Posterior cingulate gyrus (tissue), 11 donors: ENCODE data around the gene GNAQ.

Source experiments
- DNase-seq, 10 donors: peaks; one replicate each; pipeline versions ENCODE4 v3.0.0 to v3.0.0-alpha.2; 2020 to 2021; ENCODE audit warnings: mixed read lengths in 3 of 10
- intact Hi-C: fragments of 100-400 bp; cut with DNase I; formaldehyde crosslinking; loops from one replicate; pipeline ENCODE4 v1.15.1; 2023

The GNAQ gene

DNA sequence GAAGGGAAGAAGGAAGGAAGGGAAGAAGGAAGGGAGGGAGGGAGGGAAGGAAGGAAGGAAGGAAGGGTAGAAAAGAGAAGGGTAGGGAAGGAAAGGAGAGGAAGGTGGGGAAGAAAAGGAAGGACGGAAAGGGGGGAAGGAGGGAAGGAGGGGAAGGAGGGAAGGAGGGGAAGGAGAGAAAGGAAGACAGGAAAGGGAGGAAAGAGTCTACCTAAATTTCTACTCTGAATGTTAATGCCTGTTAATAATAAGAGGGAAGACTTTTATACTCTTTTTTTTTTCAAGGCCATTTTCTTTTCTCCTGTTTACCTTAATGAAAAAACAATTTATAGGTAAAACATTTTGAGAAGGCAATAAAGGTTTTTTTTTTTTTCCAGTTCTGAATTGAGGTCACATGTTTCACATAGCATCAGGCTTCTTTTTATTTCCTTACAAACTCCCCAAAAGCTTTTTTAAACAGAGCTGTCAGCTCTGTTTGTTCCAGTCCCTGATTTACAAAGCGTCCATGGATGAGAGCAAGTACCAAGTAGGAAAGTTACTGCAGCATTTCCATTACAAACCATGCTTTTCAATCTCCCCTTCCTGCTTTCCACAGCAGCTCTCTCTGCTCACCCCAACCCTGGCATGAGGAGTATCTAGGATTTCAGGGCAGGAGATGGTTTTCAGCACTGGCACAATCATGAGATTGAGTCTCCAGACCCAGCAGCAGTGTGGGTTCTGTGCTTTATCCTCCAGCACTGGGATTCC, 173.9 kb downstream of the GNAQ start:
- intact Hi-C loops, result no loop called here
- no peak for DNase-seq

- no peak for DNase-seq
- intact Hi-C loops, result no loop called here
Measured at GRCh38 chr9:77856615-77857014, 175.0 kb downstream of the GNAQ start.

DNA sequence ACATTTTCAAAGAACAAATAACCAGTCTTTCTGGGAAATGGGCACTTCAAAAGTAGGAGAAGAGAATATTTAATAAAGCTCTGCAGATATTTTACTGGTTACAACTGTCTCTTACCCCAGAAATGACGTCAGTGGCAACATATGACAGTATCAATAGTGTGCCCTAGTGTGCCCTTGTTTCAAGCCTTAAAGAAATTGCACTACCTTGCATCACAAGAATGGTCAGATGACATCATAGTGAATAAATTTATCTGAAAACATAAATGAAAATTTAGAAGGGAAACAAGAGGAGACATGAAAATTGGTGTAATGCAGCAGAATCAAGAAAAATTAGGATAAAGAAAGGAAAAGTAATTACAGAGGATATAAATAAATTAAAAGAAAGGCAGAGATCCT, 176.7 kb downstream of the GNAQ start:
- intact Hi-C loops, result no loop called here

DNA sequence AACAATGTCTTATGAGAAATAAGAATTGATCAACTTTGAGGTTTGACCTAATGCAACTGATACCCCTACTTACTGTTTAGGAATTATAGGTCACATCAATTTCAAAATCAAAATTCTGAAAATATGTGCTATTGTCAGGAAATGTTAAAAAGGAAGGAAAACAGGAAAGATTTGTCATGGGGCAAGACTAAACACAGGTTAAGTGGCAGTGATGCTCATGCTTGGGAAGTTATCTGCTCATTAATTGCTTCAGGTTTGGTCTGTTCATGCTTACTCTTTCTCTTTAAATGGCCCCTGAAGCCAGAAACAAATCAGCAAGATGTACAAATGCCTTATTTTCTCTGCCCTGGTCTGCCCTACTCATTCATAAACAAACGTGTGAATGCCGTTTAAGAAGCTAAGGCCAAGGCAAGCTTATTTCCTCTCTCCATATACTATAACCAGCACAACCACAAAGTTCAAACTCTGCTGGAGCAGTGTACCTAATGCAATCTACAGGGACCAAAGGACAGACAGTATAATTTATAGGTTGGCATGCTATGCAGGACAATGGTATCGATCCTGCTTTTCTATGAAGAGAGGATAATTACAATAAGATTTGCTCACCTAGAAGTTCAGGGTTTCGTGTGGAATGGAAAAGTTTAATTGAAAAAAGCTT, 177.2 kb downstream of the GNAQ start:
- no peak for DNase-seq
- intact Hi-C loops, result no loop called here

More for the DNA sequence above, 176.7 kb downstream of the GNAQ start:
- no peak for DNase-seq

DNA sequence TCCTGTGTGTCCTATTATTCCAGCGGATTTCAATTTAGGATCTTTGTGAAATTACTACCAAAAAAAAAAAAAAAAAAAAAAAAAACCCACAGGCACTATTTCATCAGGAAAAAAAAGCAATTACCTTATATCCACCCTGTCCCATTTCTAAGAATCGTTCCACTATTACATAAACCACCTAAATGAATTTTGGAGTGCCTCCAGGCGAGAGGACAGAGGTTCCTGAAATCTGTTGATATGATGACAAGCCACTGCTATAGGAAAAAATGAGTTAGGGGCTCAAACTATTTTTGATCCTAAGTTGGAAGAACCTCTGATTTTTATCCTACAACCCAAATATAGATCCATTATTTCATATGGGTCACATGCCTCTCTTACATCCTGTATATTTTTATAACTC, 177.9 kb downstream of the GNAQ start:
- no peak for DNase-seq
- intact Hi-C loops, result no loop called here

- intact Hi-C loops, result no loop called here
- DNase-seq, result no peak
Measured at GRCh38 chr9:77851882-77852595, 179.6 kb downstream of the GNAQ start.

- DNase-seq, result peak in 7 of 10 donors; percentile 29 to 91 (median 43)
- intact Hi-C loops, result loop anchor here (5.0 to 10.0 kb wide), 3 partner anchors 126 to 366 kb away; no protein-coding TSS in a partner anchor
Measured at GRCh38 chr9:77848897-77849296, 182.7 kb downstream of the GNAQ start.

- intact Hi-C loops, result loop anchor here (5.0 to 10.0 kb wide), 3 partner anchors 126 to 366 kb away; no protein-coding TSS in a partner anchor
- peak; percentile 17 to 86 (median 50) for DNase-seq
Measured at GRCh38 chr9:77848404-77848803, 183.2 kb downstream of the GNAQ start.

DNA sequence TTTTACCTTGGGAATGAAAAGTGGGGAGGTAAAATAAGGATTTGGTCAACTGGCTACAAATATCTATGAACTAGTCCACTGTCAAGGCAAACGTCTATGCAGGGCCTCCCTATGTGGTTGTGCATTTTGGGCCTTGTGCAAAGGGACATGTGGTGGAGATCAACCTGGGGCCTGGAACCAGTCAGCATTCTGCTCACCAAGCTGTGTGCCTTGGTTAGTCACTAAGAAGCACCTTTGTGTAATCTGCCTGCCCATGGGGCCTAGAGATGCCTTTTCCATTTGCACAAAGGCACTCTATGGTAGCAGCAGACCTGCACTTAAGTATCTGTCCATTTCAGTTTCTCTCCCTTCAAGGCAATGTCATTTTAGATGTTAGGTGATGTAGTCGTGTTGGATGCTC, 184.0 kb downstream of the GNAQ start:
- no peak for DNase-seq
- intact Hi-C loops, result loop anchor here (5.0 to 10.0 kb wide), 3 partner anchors 127 to 367 kb away; no protein-coding TSS in a partner anchor

DNA sequence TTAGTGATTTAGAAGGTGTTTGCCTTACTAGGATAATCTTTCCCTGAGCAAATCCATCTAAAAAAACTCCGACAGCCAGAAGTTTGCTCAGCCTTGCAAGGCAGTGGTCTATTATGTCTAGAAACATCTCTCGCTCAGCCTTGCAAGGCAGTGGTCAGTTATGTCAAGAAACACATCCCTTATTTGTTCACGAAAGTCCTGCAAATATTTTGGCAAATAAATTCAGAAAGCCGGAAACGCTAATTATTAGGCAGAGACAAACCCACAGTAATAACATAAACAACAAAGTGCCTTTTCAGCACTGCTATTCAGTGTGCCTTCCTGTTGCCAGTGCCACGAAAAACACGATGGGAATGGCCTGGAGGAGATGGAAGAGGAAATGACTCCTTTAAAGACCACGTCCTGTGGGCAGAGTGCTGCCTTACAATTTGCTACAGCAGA, 184.5 kb downstream of the GNAQ start:
- intact Hi-C loops, result loop anchor here (5.0 to 10.0 kb wide), 3 partner anchors 128 to 368 kb away; no protein-coding TSS in a partner anchor
- DNase-seq, result no peak

- intact Hi-C loops, result loop anchor here (10.0 kb wide), 2 partner anchors 130 to 370 kb away; no protein-coding TSS in a partner anchor
- DNase-seq, result no peak
Measured at GRCh38 chr9:77844415-77844814, 187.2 kb downstream of the GNAQ start.

DNA sequence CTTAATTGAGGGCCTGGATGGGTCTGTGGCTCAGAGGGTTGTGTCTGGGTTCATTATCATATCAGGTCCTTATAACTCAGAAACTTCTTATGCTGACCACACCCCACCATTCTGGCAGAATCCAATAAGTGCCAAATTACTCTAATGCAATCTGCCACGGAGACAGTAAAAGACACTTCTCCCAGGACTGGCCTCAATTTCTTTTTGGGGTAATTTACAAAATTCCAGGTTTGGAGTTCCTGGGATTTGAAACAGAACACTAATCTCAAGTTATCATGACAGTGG, 187.8 kb downstream of the GNAQ start:
- no peak for DNase-seq
- intact Hi-C loops, result loop anchor here (10.0 kb wide), 2 partner anchors 131 to 371 kb away; no protein-coding TSS in a partner anchor

DNA sequence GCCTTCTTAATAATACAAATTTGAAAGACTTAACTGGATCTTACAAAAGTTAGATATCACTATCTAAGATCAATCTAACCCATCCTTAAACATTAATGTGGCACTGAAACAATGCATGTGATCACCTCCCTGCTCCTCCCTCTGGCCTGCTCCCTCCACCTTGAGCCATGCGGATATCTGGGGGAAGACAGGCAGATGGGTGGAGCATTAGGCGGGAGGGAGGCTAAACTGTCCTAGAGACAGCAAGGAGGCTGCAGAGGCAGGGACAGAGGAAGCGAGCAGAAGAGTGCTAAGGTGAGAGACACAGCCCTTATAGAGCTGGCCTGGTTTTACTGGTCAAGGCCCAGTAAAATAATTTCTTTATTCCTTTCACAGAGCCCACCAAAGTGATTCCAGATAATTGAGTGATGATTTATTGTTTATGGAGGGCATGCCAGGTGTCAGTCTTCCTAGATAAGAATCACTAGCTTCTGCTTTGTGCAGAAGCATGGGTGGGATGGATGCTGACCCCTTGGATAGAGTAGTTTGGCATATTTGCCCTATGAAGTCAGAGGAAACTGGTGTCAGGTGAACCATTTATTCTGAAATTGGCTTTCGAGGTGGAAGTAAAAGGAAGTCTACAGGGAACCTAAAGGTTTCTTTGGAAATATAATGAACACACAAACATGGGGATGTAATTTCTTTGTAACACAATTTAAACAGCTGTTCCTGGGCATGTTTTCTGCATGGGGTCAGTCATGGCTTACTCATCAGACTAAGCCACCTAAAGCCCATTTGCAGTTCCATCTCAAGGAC, 188.3 kb downstream of the GNAQ start:
- DNase-seq, result no peak
- intact Hi-C loops, result loop anchor here (10.0 kb wide), 2 partner anchors 132 to 372 kb away; no protein-coding TSS in a partner anchor

GRCh38 chr9:77841739-77842386, 189.7 kb downstream of the GNAQ start:
- intact Hi-C loops, result loop anchor here (10.0 kb wide), 2 partner anchors 133 to 373 kb away; no protein-coding TSS in a partner anchor
- no peak for DNase-seq

DNA sequence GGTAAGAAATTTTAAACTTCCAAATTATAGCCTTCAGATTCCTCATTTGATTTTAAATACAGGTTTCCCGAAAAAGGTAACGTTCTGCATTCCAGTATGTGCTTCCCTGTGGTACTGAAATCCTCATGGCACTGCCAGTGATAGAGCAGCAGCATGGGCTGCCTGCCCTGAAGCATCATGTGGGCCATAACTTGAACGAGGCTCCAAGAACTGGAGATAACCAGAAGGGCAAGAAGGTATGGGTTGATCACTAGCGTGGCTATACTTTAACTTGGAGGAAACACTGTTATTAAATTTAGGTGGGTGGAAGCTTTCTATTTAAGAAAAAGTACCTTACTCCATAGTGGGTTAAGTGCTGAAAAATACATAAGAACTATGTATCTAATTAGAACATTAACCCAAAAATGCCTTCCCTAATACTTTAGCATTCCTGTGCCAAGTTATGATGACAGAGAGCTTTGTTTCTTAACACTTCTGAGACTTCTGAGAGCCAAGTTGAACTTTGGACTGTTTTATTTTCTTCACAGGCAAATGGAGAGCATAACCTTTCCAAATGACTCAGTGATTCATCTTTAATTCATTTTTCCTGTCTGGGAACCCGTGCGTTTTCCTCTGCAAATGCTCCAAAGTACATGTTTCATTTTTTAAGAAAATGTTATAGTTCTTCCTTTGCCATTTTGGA, 192.0 kb downstream of the GNAQ start:
- no peak for DNase-seq
- intact Hi-C loops, result loop anchor here (10.0 kb wide), 2 partner anchors 135 to 375 kb away; no protein-coding TSS in a partner anchor

DNA sequence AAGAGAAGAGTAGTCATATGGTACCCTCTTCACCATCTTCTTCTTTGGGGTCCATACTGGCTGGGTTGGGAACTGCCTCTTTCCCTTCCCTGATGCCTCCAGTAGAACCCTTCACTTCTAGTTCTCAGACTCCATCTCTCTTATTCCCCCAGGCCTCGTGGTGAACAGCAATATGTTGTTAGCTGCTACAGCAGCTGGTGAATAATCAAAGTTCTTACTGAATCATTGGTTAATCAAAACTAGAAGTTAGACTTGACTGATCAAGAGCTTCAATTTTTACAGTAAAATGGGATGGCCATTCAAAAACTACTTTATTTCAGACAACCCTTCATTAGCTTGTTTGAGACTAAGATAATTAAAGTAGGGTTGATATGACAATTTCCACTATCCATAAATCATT, 192.6 kb downstream of the GNAQ start:
- intact Hi-C loops, result no loop called here
- DNase-seq, result no peak

DNA sequence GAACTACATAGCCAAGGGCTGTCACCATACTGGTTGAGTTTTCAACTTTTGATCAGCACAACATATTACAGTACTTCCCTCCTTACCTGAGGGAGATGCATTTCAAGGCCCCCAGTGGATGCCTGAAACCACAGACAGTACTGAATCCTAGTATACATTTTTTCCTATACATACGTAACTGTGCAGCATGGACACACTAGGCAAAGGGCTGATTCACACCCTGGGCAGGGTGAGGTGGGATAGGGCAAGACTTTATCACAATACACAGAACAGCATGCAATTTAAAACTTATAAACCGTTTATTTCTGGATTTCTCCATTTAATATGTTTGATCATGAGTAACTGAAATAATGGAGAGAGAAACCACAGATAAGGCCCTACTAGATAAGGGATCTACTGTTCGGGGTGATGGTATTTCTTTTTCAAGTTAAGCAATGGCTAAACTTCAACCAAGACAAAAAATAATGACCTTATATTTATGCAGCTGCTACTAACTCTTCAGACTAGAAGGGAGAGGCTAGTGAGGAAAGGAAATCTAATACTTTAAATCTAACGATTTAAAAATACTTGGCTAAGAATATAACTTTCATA, 196.6 kb downstream of the GNAQ start:
- intact Hi-C loops, result no loop called here
- DNase-seq, result no peak

- intact Hi-C loops, result no loop called here
- DNase-seq, result no peak
Measured at GRCh38 chr9:77833561-77834429, 197.8 kb downstream of the GNAQ start.
